HG03558 (cell line): ENCODE results near the gene ARID5B.
"Not testable (repeated sequence)": the region's sequence is repeated elsewhere in the genome, so short reads cannot be mapped to it uniquely, and the experiment has no call there.

ENCODE experiments used
- ATAC-seq: cut with Tn5 transposase; IDR thresholded peaks from one replicate; pipeline ENCODE4 v1.9.1; 2021; ENCODE audit warnings: moderate number of reproducible peaks; ENCODE audit not compliant: unreplicated experiment; ENCODE audit errors: extremely low read depth

The ARID5B gene

DNA sequence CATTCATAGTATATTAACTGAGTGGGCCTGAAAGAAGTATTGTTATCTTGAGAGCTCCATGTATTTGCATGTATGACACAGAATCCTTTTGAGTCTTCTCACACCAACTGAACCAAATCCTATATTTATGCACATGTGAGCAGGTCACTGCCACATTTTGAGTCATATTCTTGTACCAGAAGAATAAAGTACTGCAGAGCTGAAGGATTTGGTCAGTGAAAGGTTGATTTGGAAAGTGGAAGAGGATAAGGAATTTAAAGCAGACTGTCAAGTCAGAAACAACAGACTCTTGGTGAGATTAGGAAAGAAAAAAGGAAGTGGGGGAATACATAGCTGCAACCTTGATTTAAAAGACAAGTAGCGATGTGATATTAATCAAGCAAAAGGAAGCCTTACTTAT lies 121.8 kb downstream of the ARID5B start:
- ATAC-seq: no peak

DNA sequence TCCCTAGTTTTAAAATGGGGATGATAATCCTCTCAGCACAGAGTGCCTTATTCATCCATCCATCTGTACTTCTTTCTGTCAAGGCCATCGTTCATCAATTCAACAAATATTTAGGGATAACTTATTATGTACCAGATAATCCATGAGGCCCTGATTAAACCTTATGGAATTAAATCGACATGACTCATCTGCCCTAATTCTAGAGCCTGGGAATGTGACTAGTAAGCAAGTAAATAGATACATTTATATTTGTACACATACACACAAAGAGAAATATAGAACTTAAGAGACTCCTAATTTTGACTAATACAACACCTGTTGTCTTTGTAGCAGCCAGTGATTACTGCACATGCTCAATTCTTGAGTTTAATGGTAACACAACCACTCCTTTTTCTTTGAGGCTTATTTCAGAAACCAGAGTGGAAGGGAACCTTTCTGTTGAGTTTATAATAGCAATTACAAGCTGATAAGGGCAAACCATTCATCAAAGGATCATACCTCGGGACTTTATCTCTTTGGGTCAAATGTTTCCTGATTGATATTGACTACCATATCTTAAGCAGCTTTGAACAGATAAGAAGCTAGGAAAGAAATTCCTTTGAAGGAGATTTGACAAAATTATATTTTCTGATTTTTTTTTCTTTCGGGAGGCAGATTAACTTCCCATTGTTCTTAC lies 122.7 kb downstream of the ARID5B start:
- ATAC-seq: no peak

DNA sequence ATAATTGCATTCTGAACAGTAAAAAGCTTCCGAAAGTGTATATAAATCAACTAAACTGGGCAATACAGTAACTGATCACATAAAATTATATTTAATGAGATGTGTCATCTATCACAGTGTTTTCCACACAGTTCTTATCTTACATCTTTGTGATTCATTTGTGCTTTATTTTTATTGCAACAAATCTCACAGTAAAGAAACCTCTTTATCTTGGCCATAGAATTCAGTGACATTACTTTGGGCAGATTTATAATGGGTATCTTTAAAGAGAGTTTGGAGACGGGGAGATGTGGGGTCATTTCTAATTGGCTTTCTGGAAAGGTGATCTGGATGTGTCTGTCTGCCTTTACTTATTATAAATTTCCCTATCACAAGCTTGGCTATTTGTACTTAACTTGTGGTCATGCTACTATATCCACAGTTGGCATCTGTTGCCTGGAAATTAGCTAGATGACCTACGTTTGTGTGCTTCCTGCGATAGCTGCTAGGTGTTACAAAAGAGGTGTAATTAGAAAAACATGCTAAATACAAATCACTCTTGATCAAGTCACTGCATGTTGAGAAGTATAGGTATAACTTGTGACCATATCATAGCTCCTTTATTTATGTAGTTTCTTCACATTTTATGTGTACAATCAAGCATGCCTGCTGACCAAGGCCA lies 123.8 kb downstream of the ARID5B start:
- ATAC-seq: no peak

DNA sequence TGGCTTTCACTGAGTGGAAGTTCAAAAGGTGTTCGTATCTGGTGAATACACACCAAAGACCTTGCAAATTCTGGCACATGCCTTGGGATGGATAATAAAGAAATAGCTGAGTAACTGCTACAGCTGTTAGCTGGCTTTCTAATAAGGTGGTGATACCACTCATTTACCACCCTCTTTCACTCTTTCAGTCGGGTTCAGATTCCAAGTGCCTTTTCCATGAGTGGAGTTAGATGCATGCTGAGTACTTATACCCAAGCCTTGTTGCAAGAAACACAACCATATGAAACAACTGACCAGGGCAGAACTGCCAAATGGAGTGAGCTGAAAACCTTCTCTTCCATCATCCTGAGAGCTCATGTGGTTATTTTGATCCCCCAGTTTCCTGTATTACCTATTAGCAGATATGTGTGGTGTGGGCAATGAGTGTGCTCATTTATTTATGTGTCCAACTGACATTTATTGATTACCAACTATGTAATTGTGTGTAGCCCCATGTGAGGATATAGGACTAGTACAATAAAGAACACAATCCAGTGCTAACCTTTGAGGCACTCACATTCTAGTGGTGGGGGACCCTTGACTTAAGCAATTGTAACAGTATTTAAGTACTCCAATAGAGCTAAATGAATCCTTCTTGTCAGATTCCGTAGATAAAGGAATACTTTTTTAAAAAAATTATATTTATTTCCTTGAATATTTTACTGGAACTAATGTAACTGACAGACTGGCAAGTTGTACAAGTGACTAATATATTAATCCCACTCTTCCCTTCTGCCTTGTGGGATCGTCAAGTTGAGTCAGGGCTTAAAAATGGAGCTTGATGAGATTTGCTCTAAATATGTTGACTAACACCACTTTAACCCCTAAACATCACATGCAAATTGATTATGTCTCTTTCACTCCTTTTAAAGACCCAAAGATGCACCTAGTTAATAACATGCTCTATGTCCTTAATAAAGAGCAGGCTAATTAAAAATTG lies 124.7 kb downstream of the ARID5B start:
- no peak for ATAC-seq

DNA sequence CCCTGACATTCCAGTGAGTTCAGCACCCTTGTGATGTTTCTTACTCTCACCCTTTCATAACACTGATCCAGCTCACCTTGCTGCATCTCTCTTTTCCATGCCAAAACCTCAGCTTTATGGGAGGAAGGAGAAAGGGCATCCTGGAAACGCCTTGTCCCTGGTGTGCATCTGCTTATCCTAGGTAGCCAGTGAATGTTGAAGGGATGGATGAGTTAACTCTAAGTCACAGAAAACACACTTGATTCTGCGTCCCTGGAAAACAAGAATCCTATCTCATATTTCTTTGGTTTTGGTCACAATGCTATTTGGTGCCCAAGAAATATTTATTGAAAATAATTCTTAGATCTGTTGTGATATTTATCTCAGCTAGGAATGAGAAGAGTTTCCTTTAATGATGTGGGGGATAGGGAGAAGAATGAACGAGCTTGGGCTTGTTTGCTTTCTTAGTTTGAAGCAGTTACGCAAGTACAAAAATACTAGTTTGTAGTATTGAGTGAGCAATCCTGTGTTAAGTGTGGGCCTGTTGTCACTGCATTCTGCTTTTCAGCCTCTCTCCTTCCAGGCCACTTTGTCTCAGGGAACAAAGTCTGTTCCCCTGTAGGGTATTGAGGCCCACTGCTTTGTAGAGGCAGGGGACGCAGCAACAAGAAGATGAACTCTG lies 126.5 kb downstream of the ARID5B start:
- no peak for ATAC-seq

DNA sequence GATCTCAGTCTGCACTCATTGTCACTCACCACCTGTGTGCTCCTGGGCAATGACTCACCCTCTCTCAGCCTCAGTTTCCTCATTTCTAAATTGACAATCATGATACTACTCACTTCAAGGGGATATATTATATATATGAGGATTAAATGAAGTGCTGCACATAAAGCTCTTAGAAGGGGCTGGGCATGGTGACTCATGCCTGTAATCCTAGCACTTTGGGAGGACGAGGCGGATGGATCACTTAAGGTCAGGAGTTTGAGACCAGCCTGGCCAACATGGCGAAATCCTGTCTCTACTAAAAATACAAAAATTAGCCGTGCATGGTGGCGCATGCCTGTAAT lies 127.0 kb downstream of the ARID5B start:
- ATAC-seq: not testable (repeated sequence)

DNA sequence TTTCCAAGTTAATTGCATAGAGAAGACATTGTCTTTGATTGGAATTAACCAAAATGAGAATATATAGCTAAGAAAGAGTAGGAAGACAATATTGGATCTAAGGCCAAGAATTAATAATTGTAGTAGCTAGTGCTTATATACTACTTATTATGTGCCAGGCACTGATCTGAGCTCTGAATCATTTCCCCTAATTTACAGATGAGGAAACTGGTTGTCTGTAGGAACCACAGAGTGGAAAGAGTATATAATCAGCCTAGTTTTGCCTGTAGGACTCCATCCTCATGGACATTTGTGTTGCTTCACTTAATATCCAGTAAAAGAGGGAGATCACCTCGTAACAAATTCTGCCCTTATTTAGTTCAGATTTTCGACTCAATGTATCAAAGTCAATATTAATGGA lies 127.9 kb downstream of the ARID5B start:
- no peak for ATAC-seq

DNA sequence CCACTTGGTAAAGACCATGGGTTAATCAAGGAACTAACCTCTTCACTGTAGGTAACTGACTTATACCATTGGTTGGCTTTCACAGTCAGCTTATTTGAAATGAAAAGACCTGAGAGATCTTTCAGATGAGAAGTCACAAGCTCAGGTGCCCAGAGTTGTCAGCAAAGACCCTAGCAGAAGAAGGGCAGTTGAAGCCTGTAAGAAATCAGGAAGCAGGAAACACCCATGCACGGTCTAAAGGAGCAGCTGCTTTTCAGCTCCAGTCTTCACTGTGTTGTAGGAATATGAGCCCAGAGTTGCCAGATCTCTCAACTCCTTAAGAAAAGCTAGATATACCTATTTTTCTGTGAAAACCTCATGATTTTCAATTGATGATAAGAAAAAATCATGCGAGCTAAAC lies 130.0 kb downstream of the ARID5B start:
- no peak for ATAC-seq

DNA sequence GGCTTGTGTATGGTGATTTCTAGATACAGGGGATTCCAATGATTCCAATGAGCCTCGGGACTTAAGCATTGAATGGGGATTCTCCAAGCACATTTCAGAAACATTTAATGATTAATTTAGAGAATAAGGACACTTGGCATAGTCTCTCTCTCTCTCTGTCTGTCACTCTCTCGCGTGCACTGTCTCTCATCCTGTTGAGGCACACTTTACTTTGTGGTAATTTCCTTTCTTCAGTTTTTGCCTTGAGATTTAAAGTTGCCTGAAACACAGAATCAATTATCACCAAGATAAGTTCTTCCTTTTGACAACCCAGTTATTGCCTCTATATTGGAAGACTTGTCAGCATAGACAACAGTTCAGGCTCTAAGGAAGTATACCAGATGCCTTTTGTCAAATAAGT lies 131.6 kb downstream of the ARID5B start:
- no peak for ATAC-seq

DNA sequence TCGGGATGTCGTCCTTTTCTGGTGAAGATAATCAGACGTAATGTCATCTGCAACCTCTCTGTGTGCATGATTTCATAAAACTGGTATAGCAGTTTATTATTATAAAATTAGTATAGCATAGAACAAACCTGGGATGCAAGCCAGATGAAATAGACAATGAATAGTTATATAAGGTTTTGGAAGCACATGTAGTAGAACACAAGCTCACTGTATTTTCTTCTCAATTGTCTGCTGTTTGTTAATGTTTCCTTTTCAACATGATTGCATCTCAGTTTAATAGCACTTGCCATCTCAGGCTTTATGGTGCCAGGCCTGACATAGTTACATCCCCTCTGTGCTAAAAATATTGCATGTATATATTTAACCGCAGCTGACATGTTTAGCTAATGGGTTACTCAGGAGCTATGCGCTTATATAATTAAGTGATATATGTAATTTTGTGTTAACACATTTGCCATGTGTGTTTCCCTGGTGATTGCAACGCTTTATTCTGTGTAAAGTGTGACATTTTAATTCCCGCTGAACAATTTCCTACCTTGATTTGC lies 132.7 kb downstream of the ARID5B start:
- ATAC-seq: no peak

DNA sequence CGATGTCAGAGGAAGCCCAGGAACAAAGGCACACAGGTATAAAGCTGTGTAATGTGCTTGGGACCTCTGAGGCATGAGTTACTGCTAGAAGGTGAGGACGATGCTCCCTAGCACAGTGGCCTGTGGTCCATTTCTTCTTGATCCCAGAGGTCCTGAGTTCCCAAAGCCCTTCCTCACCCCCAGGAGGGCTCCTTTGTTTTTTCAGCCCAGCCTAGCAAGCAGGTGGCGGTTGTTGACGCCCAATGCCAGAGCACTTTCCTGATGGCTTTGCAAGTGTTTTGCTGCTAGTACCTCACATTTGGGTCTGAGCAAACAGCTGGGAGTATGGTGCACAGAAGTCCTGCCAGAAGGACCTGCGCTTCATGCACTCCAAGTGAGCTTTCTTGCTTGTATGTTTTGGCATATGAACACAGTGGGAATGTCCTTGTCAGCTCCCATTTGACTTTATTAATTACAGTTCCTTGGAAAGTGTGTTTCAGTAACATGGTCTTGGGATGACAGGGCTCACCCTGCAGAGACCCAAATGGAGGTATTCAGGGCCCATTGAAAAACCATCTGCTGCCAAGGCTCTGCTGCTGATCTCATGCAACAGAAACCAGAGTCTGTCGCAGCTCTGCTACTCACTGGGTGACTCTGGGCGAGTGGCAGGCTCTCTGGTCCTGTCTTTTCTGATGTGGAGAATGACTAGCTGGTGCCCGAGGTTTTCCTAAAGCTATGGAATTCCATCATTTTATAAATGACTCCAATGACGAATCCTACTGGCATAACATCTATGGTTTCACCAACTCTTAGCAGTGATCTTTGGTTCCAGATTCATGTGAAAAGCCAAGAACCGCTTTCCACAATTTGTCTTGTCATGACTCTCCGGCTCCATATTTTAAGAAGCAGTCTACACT lies 134.9 kb downstream of the ARID5B start:
- ATAC-seq: no peak

DNA sequence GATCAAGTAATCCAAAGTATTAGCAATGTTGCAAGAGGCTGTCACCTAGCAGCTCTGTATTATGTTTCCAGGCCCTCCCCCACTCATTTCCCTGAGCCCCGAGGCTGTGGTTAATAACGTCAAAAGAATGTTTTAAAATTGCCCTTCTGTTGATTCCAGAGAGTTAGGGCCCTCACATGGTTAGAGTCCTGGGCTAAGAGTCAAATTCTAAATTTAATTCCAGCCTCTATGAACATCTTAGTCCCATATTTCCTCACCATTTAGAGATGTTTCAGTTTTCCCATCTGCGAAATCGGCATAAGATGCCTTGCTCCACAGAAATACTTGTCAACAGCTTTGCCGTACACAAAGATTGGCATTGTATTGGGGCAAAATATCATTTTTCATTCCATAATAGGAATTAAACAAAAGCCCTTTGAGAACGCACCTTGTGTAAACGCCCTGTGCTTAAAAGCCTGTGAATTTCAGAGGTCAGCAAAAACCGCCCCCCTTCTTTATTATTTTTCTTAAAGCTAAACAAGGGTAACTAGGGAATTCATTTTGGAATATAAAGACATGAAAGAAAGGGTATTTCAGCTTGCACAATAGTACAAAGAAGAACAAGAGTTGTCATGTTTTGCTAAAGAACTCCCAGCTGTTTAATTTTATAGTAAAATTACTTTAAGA lies 135.8 kb downstream of the ARID5B start:
- no peak for ATAC-seq

DNA sequence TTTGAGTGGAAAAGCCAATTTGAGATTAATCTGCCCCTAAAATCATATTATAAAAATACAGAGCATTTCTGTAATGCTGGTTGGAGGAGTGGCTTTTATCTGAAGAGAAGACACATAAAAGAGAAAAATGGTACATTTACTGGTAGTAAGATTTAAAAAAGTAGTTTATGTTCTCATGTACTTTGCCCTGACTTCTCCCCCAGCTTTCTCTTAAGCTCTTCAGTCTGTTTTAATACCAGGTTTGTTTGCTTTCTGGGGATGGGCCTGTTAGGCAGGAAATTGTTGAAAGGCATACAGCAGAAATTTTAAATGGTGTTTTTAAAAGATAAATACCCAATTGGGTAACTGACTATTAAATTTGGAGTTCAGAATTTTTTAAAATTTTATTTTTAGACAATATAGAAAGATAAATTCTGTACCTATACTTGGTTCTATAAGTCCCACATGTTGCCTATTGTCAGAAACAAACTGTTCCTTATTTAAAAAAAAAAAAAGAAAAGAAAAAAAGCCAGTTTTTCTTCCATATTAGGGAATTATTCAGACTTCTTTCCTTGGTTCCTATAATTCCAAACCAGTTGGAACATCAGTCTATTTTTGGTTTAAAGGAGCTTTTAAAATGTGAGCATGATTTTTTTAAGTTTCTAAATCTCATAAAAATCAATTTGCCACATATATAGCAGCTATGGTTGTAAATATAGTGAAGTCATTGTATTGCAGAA lies 136.6 kb downstream of the ARID5B start:
- ATAC-seq: no peak

DNA sequence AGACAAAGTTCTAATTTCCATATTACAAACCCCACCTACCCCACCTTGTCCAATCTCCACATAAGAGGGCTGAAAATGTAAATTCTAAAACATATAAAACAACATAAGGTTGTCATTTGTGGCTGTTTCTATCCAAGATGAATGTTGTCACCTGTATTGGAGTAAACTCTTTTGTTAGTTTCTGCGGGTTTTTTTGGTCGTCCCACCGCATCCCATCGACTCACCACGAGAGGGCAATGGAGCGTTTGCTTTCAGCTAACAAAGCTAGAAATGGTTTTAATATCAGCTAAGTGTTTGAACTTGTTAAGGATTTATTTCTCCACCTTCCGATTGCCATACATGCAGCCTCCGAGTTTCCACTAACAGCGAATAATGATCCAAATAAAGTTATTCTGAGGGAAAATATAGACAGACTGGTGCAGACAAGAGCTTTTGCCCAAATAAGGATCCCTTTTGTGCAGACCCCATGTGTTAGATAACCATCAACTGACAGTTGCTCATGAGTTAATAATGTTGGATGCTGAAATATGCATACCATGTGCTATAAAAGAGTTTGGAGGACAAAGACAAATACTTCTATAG lies 137.2 kb downstream of the ARID5B start:
- ATAC-seq: peak; percentile 36

DNA sequence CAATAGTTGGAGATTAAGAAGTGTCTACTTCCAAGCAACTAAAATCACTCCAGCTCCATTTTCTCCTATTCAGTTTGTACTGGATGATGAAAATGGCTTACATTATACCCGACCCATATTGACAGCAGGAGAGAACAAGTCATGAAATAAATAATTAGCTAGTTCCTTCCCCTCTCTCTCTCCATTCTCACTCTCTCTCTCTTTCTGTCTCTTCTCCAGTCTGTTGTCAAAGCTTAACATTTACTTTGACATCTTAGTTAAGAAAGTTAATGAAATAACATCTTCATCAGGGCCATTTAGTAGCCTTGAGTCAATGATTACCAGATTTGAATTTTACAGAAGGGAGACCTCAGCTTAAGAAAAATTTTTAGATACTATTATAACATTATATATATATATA lies 138.5 kb downstream of the ARID5B start:
- ATAC-seq: no peak

DNA sequence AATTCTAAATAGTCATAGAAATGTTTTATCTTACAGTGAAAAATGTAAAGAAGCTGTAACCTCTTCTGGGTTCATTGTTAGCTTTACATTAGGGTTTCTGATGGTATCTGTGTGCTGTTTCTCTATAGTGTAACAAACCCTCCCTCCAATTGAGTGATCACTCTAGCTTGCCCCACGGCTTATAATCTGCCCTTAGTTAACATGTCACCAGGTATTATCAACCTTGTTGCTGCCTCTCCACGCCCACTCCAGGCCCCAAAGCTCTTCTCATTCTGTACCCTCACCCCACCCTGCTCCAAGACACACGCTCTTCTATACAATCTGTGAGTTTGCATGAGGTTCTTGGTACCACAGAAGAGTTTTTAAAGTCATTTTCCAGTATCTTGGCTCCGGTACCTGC lies 139.4 kb downstream of the ARID5B start:
- no peak for ATAC-seq

DNA sequence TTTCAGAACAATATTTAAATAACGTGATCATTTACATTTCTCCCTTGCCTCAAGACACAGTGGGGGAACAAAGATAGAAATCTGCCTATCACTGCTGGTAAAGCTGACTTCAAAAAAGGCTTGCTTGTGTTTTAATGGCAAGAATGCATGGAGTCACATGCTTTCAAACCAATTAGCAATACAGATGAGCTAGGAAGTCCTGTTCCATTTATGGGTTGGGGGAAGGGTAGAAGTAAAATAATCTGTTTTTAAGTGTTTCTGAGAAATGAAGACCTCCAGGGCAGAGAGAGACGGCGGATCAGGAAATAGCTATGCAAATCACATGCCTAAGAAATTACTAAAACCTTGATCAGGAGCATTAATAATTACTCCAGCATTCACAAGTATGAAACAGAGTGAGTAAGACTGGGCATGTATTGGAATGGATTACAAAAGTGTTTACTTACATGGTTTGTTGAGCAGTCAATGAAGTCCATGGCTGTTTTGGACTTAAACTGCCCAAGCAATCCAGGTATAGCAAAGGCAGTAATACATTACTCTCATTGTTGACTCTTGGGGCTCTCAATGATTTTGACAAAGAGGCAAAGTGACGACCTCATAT lies 142.0 kb downstream of the ARID5B start:
- ATAC-seq: no peak

DNA sequence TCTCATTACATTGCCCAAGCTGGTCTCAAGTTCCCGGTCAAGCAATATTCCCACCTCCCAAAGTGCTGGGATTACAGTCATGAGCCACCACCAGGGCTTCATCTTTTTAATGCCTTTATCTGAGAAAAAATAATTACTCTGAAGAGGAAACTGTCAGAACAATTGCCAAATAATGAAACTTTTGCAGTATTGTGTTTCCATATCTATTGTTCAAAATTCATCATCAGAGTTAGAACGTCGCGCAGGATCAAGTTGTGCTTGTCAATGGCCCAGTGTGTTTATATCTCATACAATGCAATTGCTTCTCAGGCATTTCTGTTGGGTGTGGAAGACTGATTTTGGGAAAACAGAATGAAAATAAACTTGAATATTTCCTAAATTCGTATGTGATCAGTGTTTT lies 143.1 kb downstream of the ARID5B start:
- ATAC-seq: no peak
